GM18868 (cell line): Measurements from ENCODE around the gene TSPAN32.

Source experiments
- ATAC-seq: cut with Tn5 transposase; IDR thresholded peaks from one replicate; pipeline ENCODE4 v1.9.1; 2021; ENCODE audit warnings: mild to moderate bottlenecking, moderate library complexity; ENCODE audit not compliant: unreplicated experiment

Gene TSPAN32

GRCh38 chr11:2266586-2267305, 35.1 kb upstream of the TSPAN32 start:
- ATAC-seq, result no peak

- no peak for ATAC-seq
Measured at GRCh38 chr11:2267306-2267850, 34.4 kb upstream of the TSPAN32 start.

GRCh38 chr11:2267851-2268728, 33.7 kb upstream of the TSPAN32 start:
- ATAC-seq, result no peak

GRCh38 chr11:2268729-2269600, 32.8 kb upstream of the TSPAN32 start:
- ATAC-seq, result no peak

- no peak for ATAC-seq
Measured at GRCh38 chr11:2269601-2270321, 32.1 kb upstream of the TSPAN32 start.

- no peak for ATAC-seq
Measured at GRCh38 chr11:2270322-2271076, 31.3 kb upstream of the TSPAN32 start, which contains the start of gene ASCL2. Gene ASCL2, minus strand, starts transcription at chr11:2270588. Its CDS starts 256 bp downstream, at chr11:2270332.

- ATAC-seq, result no peak
Measured at GRCh38 chr11:2271077-2271326, 30.8 kb upstream of the TSPAN32 start.

- no peak for ATAC-seq
Measured at GRCh38 chr11:2271327-2272227, 30.2 kb upstream of the TSPAN32 start.

- no peak for ATAC-seq
Measured at GRCh38 chr11:2272228-2272945, 29.4 kb upstream of the TSPAN32 start.

- no peak for ATAC-seq
Measured at GRCh38 chr11:2272946-2273280, 28.9 kb upstream of the TSPAN32 start.

GRCh38 chr11:2273311-2273710, 28.5 kb upstream of the TSPAN32 start:
- ATAC-seq, result no peak

GRCh38 chr11:2273771-2274170, 28.0 kb upstream of the TSPAN32 start:
- ATAC-seq, result no peak

- ATAC-seq, result no peak
Measured at GRCh38 chr11:2275334-2276279, 26.2 kb upstream of the TSPAN32 start.

GRCh38 chr11:2276280-2277007, 25.4 kb upstream of the TSPAN32 start:
- ATAC-seq, result no peak

GRCh38 chr11:2277008-2277346, 24.8 kb upstream of the TSPAN32 start:
- ATAC-seq, result no peak

- no peak for ATAC-seq
Measured at GRCh38 chr11:2277933-2278523, 23.8 kb upstream of the TSPAN32 start.
